NCI-H2227 (cell line): ENCODE results near the gene FCER2.
A peak's percentile ranks its signal among the peaks of the same experiment; 100 is the strongest.

ENCODE experiments used
- DNase-seq: peaks from one replicate; lab custom pipeline; 2025; ENCODE audit not compliant: unreplicated experiment; lab: John Stamatoyannopoulos, UW

Gene FCER2

GRCh38 chr19:7733376-7733775 is 31.4 kb upstream of the FCER2 start:
- no peak for DNase-seq

- no peak for DNase-seq
Measured at GRCh38 chr19:7732045-7732444, 30.1 kb upstream of the FCER2 start, which contains the start of gene CLEC4G. CLEC4G (minus strand) TSS chr19:7732110; CDS start chr19:7732102, 8 bp downstream.

- no peak for DNase-seq
Measured at GRCh38 chr19:7731615-7732014, 29.7 kb upstream of the FCER2 start.

DNA sequence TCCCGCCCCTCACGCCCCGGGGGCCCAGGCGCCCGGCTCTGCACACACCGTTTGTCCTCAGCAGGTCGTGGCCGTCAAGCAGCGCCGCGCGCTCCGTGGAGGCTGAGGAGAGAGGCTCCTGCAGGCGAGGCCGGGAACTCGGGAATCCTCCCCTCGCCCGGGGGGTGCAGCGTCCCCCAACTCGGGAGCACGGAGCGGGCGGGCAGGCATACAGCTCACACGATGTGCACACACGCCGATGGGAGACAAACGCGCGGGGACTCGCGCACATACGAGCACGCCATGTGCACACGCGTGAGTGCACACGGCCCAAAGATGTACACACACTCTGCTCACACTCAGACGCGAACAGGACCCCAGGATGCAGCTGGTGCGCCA is 29.3 kb upstream of the FCER2 start:
- DNase-seq = no peak

- peak; percentile 21 for DNase-seq
Measured at GRCh38 chr19:7730286-7731217, 28.6 kb upstream of the FCER2 start.

- DNase-seq = no peak
Measured at GRCh38 chr19:7729831-7730285, 27.9 kb upstream of the FCER2 start.

GRCh38 chr19:7729211-7729610 is 27.3 kb upstream of the FCER2 start:
- no peak for DNase-seq

GRCh38 chr19:7725791-7726190 is 23.9 kb upstream of the FCER2 start:
- DNase-seq = no peak

DNA sequence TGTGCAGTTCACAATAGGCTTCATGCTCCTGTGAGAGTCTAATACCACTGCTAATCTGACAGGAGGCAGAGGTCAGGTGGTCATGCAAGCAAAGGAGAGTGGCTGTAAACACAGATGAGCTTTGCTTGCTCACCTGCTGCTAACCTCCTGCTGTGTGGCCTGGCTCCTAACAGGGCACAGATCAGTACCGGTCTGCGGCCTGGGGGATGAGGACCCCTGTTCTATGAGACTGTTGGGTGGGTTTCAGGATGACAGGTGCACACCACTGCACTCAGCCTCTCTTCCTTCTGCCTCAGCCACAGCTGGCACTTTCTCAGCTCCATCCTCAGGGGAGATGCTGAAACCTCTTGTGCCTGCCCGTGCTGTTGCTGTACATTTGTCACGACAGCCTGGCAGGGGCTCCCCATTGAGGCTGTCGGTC is 20.3 kb upstream of the FCER2 start:
- peak; percentile 29 for DNase-seq

DNA sequence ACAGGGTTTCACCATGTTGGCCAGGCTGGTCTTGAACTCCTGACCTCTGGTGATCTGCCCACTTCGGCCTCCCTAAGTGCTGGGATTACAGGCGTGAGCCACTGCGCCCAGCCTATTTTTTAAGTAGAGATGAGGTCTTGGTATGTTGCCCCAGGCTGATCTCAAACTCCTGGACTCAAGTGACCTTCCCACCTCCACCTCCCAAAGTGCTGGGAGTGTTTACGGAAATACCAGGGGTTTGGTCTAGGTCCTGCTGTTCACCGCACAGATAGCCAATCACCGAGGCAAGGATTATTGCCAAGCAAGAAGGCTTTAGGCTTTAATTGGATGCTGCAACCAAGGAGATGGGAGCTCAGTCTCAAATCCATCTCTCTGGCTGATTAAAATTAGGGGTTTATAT is 18.4 kb upstream of the FCER2 start:
- peak; percentile 20 for DNase-seq

- no peak for DNase-seq
Measured at GRCh38 chr19:7718668-7719067, 16.7 kb upstream of the FCER2 start.

- no peak for DNase-seq
Measured at GRCh38 chr19:7716762-7717161, 14.8 kb upstream of the FCER2 start.

DNA sequence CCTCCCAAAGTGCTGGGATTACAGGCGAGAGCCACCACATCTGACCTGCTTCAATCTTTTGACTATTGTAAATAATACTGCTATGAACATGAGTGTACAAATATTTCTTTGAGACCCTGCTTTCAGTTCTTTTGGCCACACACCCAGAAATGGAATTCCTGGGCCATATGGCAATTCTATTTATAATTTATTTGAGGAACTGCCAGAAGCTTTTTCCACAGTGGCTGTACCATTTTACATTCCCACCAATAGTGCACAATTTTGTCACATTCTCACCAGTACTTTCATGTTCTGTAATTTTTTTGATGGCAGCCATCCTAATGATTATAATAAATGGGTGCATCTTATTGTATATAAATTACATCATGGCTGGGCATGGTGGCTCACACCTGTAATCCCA is 13.7 kb upstream of the FCER2 start:
- no peak for DNase-seq

DNA sequence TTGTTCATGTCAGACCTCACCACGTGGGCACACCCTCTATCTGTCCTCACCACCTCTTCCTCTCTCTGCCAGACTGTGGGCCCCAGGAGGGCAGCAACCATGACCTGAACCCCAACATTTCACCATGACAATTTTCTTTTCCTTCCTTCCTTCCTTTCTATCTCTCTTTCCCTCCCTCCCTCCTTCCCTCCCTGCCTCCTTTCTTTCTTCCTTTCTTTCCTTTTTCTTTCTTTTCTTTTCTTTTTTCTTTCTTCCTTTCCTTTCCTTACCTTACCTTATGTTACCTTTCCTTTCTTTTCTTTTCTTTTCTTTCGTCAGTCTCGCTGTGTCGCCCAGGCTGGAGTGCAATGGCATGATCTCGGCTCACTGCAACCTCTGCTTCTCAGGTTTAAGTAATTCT is 8.7 kb upstream of the FCER2 start:
- no peak for DNase-seq

DNA sequence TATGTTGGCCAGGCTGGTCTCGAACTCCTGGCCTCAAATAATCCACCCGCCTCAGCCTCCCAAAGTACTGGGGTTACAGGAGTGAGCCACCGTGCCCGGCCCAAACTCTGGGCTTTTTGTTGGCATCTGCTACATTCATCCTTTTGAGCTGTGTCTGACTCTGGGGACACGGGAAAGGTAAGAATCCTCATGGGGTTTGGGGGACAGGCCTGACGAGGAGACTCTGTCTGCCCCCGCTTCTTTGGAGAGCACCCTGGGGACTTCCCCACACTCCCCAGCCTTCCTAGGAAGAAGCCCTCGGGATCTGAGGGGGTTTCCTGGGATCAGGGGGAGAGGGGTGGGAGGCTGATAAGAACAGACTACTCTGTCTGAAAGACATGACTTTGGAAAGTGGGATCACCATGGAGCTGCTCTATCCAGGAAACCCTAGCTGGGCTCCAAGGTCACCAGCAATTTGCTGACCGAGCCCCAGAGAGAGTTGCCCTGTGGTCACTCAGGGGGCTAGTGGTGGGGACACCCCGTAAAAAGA is 8.1 kb upstream of the FCER2 start:
- DNase-seq = no peak

- no peak for DNase-seq
Measured at GRCh38 chr19:7706955-7707456, 5.1 kb upstream of the FCER2 start.

DNA sequence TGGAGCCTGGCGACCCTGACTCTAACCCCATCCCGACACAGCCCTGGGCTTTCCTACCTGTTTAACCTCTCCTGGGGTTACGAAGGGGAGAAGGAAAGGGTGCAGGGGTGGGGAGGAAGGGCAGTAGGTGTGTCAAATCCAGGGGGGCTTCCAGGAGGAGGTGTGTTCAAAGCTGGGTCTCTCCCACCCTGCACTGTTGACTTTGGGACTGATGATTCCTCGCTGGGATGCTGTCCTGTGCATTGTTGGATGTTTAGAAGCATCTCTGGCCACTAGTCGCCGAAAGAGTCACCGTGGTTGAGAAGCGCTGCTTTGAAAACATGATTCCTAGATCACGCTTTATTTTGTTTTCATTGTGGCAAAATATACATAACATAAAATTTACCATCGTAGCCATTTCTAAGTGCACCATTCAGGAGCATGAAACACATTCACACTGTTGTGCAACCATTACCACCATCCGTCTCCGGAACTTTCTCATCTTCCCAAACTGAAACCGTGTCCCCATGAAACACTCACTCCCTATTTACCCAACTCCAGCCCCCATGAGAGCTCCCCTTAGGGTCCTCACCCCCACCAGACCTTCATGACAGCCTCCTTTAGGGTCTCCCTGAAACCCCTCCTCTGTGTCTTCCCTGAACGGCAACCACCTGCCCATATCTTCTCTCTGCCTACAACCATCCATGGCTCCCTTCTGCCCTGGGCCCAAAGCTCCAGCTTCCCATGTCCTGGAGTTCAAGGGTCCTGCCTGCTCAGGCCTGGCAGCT is 4.4 kb upstream of the FCER2 start:
- DNase-seq = no peak

GRCh38 chr19:7705387-7706187 is 3.7 kb upstream of the FCER2 start:
- no peak for DNase-seq

GRCh38 chr19:7704280-7705060 is 2.5 kb upstream of the FCER2 start:
- no peak for DNase-seq

DNA sequence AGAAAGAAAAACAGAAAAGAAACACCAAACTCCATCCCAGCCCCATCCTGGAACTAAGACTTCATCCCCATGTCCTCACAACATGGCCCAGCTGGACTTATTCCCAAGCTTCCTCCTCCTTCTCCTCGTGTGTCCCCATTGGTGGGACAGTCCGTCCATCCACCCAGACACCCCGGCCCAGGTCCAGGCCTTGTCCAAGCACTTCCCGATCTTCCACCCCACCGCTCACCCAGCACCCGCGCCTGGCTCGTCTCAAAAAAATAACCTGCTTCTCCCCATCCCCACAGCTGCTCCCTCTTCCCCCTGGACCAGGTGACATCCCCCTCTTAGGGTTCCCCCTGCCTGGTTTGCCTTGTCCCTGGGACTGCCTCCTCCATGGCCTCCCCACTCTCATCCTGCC is 1.4 kb upstream of the FCER2 start:
- no peak for DNase-seq
